PFSK-1 (cell line): ENCODE measurements around the gene DYNLRB2.

Source experiments
- POLR2AphosphoS5 ChIP-seq: IDR thresholded peaks from 2 replicates; pipeline ENCODE4 v1.6.1; 2012; ENCODE audit warnings: low read depth, mild to moderate bottlenecking, control low read depth, low read length, moderate library complexity
- SIN3A ChIP-seq: IDR thresholded peaks from 2 replicates; pipeline ENCODE4 v1.6.1; 2012; ENCODE audit warnings: mild to moderate bottlenecking, low read length, moderate library complexity, borderline replicate concordance; ENCODE audit not compliant: insufficient read depth
- TAF1 ChIP-seq: IDR thresholded peaks from 2 replicates; pipeline ENCODE4 v1.6.1; 2012; ENCODE audit warnings: low read length, control low read depth, borderline replicate concordance; ENCODE audit not compliant: insufficient read depth
- TF ChIP-seq, protein P1 (sequence below), 2 experiments: IDR thresholded peaks; 2 replicates each; pipeline versions ENCODE4 v1.6.1 to v1.8.0; 2011 to 2012; ENCODE audit warnings: low read depth in 2 of 2, low read length in 2 of 2, control low read depth in 1 of 2, inconsistent platforms in 1 of 2, mild to moderate bottlenecking in 1 of 2, moderate library complexity in 1 of 2; ENCODE audit not compliant: insufficient read depth in 1 of 2

GRCh38 chr16:80519189-80519588 is 21.6 kb upstream of the DYNLRB2 start:
- TF ChIP-seq, protein P1, sequence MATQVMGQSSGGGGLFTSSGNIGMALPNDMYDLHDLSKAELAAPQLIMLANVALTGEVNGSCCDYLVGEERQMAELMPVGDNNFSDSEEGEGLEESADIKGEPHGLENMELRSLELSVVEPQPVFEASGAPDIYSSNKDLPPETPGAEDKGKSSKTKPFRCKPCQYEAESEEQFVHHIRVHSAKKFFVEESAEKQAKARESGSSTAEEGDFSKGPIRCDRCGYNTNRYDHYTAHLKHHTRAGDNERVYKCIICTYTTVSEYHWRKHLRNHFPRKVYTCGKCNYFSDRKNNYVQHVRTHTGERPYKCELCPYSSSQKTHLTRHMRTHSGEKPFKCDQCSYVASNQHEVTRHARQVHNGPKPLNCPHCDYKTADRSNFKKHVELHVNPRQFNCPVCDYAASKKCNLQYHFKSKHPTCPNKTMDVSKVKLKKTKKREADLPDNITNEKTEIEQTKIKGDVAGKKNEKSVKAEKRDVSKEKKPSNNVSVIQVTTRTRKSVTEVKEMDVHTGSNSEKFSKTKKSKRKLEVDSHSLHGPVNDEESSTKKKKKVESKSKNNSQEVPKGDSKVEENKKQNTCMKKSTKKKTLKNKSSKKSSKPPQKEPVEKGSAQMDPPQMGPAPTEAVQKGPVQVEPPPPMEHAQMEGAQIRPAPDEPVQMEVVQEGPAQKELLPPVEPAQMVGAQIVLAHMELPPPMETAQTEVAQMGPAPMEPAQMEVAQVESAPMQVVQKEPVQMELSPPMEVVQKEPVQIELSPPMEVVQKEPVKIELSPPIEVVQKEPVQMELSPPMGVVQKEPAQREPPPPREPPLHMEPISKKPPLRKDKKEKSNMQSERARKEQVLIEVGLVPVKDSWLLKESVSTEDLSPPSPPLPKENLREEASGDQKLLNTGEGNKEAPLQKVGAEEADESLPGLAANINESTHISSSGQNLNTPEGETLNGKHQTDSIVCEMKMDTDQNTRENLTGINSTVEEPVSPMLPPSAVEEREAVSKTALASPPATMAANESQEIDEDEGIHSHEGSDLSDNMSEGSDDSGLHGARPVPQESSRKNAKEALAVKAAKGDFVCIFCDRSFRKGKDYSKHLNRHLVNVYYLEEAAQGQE (IDR thresholded peaks at IDR 0.05; ENCODE audit: insufficient read depth in 1 of 2, low read depth in 2 of 2, low read length in 2 of 2): no peak
- TF ChIP-seq POLR2AphosphoS5 (no peak), TAF1 (no peak), SIN3A (no peak)
